Measurements from ENCODE around the gene WDCP.

DNA sequence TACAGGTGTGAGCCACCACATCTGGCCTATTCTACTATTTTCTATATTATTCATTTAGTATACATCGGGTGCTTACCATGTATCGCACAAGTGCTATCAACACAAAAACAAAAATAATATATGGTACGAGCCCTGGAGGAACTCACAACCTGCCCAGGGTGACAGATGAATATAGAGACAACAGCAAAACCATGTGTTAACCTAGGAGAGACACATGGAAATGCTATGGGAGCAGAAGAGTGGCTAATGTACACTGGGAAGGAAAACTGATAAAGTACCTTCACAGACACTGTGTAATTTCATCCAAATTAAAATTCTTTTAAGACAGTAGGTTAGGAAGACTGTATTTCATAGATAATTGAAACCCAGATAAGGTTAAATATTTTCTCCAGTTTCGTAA lies 25.1 kb upstream of the WDCP start:
- TF ChIP-seq, protein P1, sequence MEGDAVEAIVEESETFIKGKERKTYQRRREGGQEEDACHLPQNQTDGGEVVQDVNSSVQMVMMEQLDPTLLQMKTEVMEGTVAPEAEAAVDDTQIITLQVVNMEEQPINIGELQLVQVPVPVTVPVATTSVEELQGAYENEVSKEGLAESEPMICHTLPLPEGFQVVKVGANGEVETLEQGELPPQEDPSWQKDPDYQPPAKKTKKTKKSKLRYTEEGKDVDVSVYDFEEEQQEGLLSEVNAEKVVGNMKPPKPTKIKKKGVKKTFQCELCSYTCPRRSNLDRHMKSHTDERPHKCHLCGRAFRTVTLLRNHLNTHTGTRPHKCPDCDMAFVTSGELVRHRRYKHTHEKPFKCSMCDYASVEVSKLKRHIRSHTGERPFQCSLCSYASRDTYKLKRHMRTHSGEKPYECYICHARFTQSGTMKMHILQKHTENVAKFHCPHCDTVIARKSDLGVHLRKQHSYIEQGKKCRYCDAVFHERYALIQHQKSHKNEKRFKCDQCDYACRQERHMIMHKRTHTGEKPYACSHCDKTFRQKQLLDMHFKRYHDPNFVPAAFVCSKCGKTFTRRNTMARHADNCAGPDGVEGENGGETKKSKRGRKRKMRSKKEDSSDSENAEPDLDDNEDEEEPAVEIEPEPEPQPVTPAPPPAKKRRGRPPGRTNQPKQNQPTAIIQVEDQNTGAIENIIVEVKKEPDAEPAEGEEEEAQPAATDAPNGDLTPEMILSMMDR (IDR thresholded peaks at IDR 0.05; ENCODE audit: low read depth, low read length, poor library complexity, severe bottlenecking) = no peak
- TF ChIP-seq EZH2phosphoT487 (IDR thresholded peaks at IDR 0.05; ENCODE audit: borderline replicate concordance, low read length) = no peak

All from DOHH2 (cell line).